Kidney (tissue), 14 donors: ENCODE measurements around the gene KLF7. TPM values are rescaled to one million over a fixed set of nuclear protein-coding genes. Genes with fewer than 3 reads are reported as not detected.
A peak's percentile ranks its signal among the peaks of the same experiment; 100 is the strongest.

ENCODE experiments used
- DNase-seq, 5 donors: peaks; one replicate each; pipeline ENCODE4 v3.0.0-alpha.2; 2013 to 2020
- FAIRE-seq: peaks from 2 replicates; lab custom pipeline; 2012; peaks lifted over from hg19 to GRCh38; lab: Jason Lieb, UNC
- H3K27ac ChIP-seq, 2 donors: one replicate each; pipeline ENCODE4 v1.7.0; 2013; ENCODE audit warnings: low read depth in 2 of 2, low read length in 2 of 2, inconsistent platforms in 1 of 2
- H3K27me3 ChIP-seq: one replicate; pipeline ENCODE4 v1.7.1; 2013; ENCODE audit warnings: low read length, inconsistent platforms; ENCODE audit not compliant: control insufficient read depth, insufficient read depth
- H3K36me3 ChIP-seq, 3 donors: one replicate each; pipeline versions ENCODE4 v1.7.0 to v1.7.1; 2013; ENCODE audit warnings: low read length in 3 of 3, control low read depth in 1 of 3, inconsistent platforms in 1 of 3; ENCODE audit not compliant: insufficient read depth in 3 of 3, control insufficient read depth in 2 of 3
- H3K4me1 ChIP-seq, 3 donors: one replicate each; pipeline versions ENCODE4 v1.7.0 to v1.7.1; 2013; ENCODE audit warnings: low read length in 3 of 3, inconsistent platforms in 1 of 3, low read depth in 1 of 3; ENCODE audit not compliant: control insufficient read depth in 2 of 3, insufficient read depth in 2 of 3
- H3K4me3 ChIP-seq, 3 donors: one replicate each; pipeline versions ENCODE4 v1.7.0 to v1.8.1; 2013; ENCODE audit warnings: low read length in 3 of 3, control low read depth in 1 of 3, inconsistent platforms in 1 of 3
- H3K9ac ChIP-seq, 3 donors: one replicate each; pipeline versions ENCODE4 v1.7.0 to v1.7.1; 2013; ENCODE audit warnings: low read length in 3 of 3, control low read depth in 1 of 3, inconsistent platforms in 1 of 3
- H3K9me3 ChIP-seq, 3 donors: one replicate each; pipeline versions ENCODE4 v1.7.0 to v1.7.1; 2013; ENCODE audit warnings: low read length in 3 of 3, control low read depth in 1 of 3, inconsistent platforms in 1 of 3; ENCODE audit not compliant: control insufficient read depth in 2 of 3, insufficient read depth in 1 of 3
- CTCF ChIP-seq: IDR thresholded peaks from 3 replicates; pipeline ENCODE4 v1.5.1; 2012; ENCODE audit warnings: mild to moderate bottlenecking, moderate library complexity, borderline replicate concordance; ENCODE audit not compliant: insufficient read depth; ENCODE audit errors: extremely low read depth
- intact Hi-C: fragments of 100-400 bp; cut with DNase I; formaldehyde crosslinking; loops from one replicate; pipeline ENCODE4 v1.11.1; 2022
- polyA plus RNA-seq: library from polyadenylated mRNA; stranded (reverse); fragments of 350-450 nt; fragmentation: Illumina TruSeq; extraction: RNeasy Lipid Tissue Mini Kit (QIAGEN cat#74804); gene quantifications from one replicate; pipeline ENCODE4 v1.2.3, GENCODE V29; 2014; ENCODE audit warnings: low read depth, low replicate concordance; ENCODE audit not compliant: insufficient read depth
- total RNA-seq: library from RNA; stranded (reverse); fragmentation: NEBNext Ultra II Directional; extraction: Animal tissue kit (Norgen Biotek cat#: 25700); gene quantifications from one replicate; pipeline ENCODE4 v1.2.1, GENCODE V29; 2021
- donor health status: control.
- donor health status: control.
- donor health status: control.
- donor health status: control.
- donor health status: control.
- donor health status: DM: yes; HTN: yes; CAD: no.
- donor health status: Normal renal cell carcinoma (clear cell type).

The KLF7 gene
- total and polyA plus RNA-seq, 2 donors from 2014 or later = 2.9 to 61.5 TPM

GRCh38 chr2:207072571-207072970, 93.2 kb downstream of the KLF7 start:
- no peak for FAIRE-seq
- TF ChIP-seq CTCF = no peak

GRCh38 chr2:207071820-207072219, 93.9 kb downstream of the KLF7 start:
- no peaks in the 10 kb centered on the region for H3K36me3 ChIP-seq
- H3K4me3 ChIP-seq = no peak overlapping the region
- intact Hi-C loops = no loop called here
- no peak for TF ChIP-seq CTCF
- H3K4me1 ChIP-seq = peaks cover 5 to 8% (median 7%) of the 10 kb centered on the region in 3 donors
- FAIRE-seq (no peak), DNase-seq (no peak)
- H3K9ac ChIP-seq = no peak overlapping the region
- H3K27ac ChIP-seq = no peak overlapping the region
- no peaks in the 10 kb centered on the region for H3K9me3 ChIP-seq
- H3K27me3 ChIP-seq = no peaks in the 10 kb centered on the region

More at GRCh38 chr2:207072571-207072970, 93.2 kb downstream of the KLF7 start:
- H3K27ac ChIP-seq = no peak overlapping the region
- H3K4me3 ChIP-seq = no peak overlapping the region
- peaks cover 5 to 7% (median 5%) of the 10 kb centered on the region in 3 donors for H3K4me1 ChIP-seq
- no peak for DNase-seq
- intact Hi-C loops = no loop called here
- H3K9me3 ChIP-seq = no peaks in the 10 kb centered on the region
- H3K27me3 ChIP-seq = no peaks in the 10 kb centered on the region
- H3K36me3 ChIP-seq = no peaks in the 10 kb centered on the region
- no peak overlapping the region for H3K9ac ChIP-seq

GRCh38 chr2:207067473-207067872, 98.3 kb downstream of the KLF7 start:
- H3K36me3 ChIP-seq = no peaks in the 10 kb centered on the region
- H3K4me3 ChIP-seq = no peak overlapping the region
- no peak overlapping the region for H3K9ac ChIP-seq
- TF ChIP-seq CTCF = no peak
- no peak for FAIRE-seq
- no peaks in the 10 kb centered on the region for H3K27me3 ChIP-seq
- intact Hi-C loops = no loop called here
- H3K4me1 ChIP-seq = peaks cover 0 to 5% (median 0%) of the 10 kb centered on the region in 3 donors
- H3K9me3 ChIP-seq = no peaks in the 10 kb centered on the region
- DNase-seq = peak in 1 of 5 donors; percentile 67
- peak overlapping the region in 1 of 2 donors; percentile 43 for H3K27ac ChIP-seq
